ENCODE measurements around the gene SPIRE2.
"Not testable (repeated sequence)": the region's sequence is repeated elsewhere in the genome, so short reads cannot be mapped to it uniquely, and the experiment has no call there.

The SPIRE2 gene

DNA sequence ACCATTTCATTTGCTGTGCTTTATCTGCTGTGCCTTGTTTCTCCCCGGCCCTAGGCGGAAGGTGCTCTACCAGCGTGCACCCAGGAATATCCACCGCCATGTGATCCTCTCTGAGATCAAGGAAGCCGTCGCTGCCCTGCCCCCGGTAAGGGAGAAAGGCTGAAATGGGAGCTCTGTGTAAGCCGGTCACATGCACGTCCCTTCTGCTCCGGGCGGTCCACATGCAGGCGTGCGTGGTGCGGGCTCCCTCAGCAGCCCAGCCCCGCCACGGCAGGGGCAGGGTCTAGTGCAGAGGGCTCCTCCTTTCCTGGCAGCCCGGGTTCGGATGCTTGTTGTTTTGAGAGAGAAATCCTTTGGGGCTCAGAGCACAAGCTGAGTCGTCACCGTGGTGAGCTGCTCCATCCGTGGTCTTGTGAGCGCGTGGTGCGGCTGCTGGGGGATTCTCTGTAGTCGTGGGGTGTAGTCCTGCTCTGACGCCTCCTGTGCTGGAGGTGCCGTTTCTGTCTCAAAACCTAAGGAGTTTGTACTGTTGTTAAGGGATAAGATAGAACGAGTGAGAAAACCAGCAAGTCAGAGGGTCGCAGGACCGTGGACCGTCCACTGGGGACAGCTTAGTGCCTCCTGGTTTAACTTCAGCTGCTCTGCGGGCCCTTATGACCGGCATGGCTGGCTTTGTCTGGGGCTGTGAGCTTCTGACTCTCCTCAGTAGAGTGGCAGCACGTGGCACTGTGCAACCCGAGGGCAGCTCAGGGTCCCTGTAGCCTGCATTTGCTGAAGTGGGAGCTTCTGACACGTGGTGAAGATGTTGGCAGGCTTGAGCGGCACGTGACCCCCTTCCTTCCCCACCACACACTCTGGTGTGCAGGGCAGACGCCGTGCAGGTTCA, 78.1 kb downstream of the SPIRE2 start:
- Mint-ChIP-seq H3K4me3 (no peak overlapping the region), H3K27me3 (no peaks in the 10 kb centered on the region), H3K4me1 (peaks cover 11% of the 10 kb centered on the region), H3K9me3 (no peaks in the 10 kb centered on the region), H3K27ac (peak overlapping the region in 1 of 2 donors; percentile 31)
- ATAC-seq (peak; percentile 27), DNase-seq (no peak)

GRCh38 chr16:89907055-89907814, 79.0 kb downstream of the SPIRE2 start:
- no peaks in the 10 kb centered on the region for H3K9me3 Mint-ChIP-seq
- DNase-seq = no peak
- H3K27me3 Mint-ChIP-seq = no peaks in the 10 kb centered on the region
- ATAC-seq = peak; percentile 37
- H3K4me3 Mint-ChIP-seq = no peak overlapping the region
- peaks cover 11% of the 10 kb centered on the region for H3K4me1 Mint-ChIP-seq
- H3K27ac Mint-ChIP-seq = peak overlapping the region in 1 of 2 donors; percentile 31

- Mint-ChIP-seq H3K27ac (peak overlapping the region in 1 of 2 donors; percentile 54), H3K9me3 (no peaks in the 10 kb centered on the region), H3K27me3 (no peaks in the 10 kb centered on the region), H3K4me3 (no peak overlapping the region), H3K4me1 (peaks cover 11% of the 10 kb centered on the region)
- ATAC-seq = no peak
- no peak for DNase-seq
Observed at GRCh38 chr16:89908236-89908635, 80.0 kb downstream of the SPIRE2 start.

DNA sequence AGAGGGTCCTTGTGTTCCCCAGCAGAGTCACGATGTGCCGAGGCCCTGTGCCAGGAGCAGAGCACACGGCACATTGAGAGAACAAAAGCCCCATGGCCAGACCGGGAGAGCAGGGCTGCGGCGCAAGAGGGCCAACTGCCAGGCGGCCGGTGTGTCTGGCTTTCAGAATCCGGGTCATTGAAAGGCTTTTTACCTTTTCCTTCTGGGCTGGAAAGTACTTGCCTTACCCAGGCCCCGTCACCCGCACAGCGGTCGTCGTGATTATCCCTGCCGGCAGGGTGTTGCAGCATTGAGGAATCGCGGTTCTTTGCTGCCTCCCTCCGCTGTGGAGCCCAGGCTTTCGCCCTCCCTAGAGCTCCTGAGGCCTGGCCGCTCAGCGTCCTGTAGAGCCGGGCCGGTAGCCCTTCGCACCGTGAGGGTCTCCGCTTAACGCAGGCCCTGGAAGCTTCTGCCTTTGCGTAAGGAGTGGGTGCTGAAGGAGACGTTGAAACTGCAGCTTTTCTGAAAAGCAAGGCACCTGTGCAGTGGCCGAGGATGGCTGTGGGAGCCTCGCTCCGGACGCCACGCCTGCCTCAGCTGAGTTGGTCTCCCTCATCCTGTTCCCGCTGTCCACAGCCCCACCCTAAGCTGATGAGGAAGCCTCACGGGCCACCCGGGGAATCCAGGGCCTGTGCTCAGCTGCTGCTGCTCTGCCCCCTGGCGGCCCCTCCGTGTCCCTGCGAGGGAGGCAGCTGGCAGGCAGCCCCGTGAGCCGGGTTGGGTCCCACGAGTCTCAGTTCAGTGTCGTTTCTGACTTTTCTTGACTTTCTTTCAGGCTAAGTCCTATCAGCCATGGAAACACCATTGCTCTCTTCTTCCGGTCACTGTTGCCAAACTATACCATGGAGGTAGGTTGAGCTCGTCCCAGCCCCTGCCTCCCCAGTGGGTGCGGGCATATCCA, 81.8 kb downstream of the SPIRE2 start:
- ATAC-seq = peak; percentile 80
- Mint-ChIP-seq H3K27me3 (no peaks in the 10 kb centered on the region), H3K27ac (peak overlapping the region; percentile 46 to 63), H3K4me3 (no peak overlapping the region), H3K9me3 (no peaks in the 10 kb centered on the region), H3K4me1 (peaks cover 11% of the 10 kb centered on the region)
- peak; percentile 68 for DNase-seq

DNA sequence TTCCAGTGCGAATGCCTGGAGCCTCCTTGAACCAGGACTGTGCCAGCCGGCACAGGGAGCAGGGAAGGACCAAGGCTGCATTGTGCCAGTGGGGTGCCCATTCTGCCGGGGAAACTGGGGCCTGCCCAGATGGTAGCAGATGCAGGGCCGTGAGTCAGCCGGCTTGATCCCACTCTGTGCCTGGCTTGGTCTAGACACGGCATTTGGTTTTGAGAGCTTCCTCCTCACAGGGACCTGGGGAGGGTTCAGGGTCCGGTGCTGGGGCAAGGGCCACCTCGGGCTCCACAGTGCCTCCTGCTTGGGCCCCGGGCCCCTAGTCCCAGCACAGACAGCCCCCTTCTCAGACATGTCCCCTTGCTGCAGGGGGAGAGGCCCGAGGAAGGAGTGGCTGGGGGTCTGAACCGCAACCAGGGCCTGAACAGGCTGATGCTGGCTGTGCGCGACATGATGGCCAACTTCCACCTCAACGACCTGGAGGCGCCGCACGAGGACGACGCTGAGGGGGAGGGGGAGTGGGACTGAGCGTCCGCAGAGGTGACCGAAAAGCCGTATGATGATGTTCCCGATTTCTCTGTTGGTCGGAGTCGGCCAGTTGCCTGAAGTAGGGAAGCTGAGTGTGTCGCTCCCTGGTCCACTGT, 82.6 kb downstream of the SPIRE2 start:
- peak overlapping the region in 1 of 2 donors; percentile 19 for H3K27ac Mint-ChIP-seq
- ATAC-seq = no peak
- no peak for DNase-seq
- H3K27me3 Mint-ChIP-seq = no peaks in the 10 kb centered on the region
- H3K9me3 Mint-ChIP-seq = no peaks in the 10 kb centered on the region
- no peak overlapping the region for H3K4me3 Mint-ChIP-seq
- H3K4me1 Mint-ChIP-seq = peaks cover 11% of the 10 kb centered on the region

DNA sequence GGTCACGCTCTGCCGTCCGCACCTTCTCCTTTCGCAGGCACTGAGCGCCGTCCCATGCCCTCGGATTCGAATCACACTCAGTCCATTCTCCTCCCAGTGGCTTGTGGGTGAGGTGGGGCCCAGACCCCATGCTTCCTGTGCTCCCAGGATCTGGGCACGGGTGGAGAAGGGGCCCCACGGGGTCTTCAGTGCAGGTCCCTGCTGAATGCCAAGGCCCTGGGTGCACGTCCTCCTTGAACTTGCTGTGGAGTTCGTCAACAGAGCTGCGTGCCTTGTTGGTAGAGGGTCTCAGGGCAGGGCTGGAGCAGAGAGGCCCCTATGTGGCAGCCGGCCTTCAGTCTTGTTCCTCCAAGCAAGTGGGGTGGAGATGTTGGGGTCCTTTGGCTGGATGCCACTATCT, 83.1 kb downstream of the SPIRE2 start:
- ATAC-seq = no peak

GRCh38 chr16:89912143-89912542, 83.9 kb downstream of the SPIRE2 start:
- Mint-ChIP-seq H3K4me3 (no peak overlapping the region), H3K4me1 (peaks cover 11% of the 10 kb centered on the region)

More for the DNA sequence above, 83.1 kb downstream of the SPIRE2 start:
- H3K4me1 Mint-ChIP-seq = peaks cover 11% of the 10 kb centered on the region
- H3K4me3 Mint-ChIP-seq = no peak overlapping the region
- H3K27ac Mint-ChIP-seq = peak overlapping the region in 1 of 2 donors; percentile 93
- H3K27me3 Mint-ChIP-seq = no peaks in the 10 kb centered on the region
- H3K9me3 Mint-ChIP-seq = no peaks in the 10 kb centered on the region
- no peak for DNase-seq

DNA sequence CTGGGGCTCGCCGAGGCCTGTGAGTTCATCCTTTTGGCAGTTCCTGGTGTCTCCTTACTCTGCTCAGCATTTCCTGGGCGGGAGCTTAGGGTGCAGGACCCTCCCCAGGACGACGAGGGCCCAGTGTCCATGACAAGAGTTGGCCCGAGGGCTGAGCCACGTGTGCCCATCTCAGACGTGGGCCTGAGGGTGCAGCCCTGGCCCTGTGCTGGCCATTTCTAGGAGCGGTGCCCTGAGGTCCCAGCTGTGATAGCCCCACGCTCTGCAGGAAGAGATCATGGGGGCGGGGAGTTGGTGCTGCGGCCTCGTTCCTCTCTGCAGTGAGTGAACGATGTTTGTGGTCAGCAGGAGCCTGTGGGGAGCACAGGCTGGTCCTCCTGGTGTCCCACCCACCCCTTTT, 84.4 kb downstream of the SPIRE2 start:
- ATAC-seq (no peak), DNase-seq (no peak)
- H3K27me3 Mint-ChIP-seq = peaks cover 1% of the 10 kb centered on the region

More at GRCh38 chr16:89912143-89912542, 83.9 kb downstream of the SPIRE2 start:
- Mint-ChIP-seq H3K9me3 (no peaks in the 10 kb centered on the region), H3K27me3 (no peaks in the 10 kb centered on the region), H3K27ac (no peak overlapping the region)
- no peak for ATAC-seq
- DNase-seq = no peak

DNA sequence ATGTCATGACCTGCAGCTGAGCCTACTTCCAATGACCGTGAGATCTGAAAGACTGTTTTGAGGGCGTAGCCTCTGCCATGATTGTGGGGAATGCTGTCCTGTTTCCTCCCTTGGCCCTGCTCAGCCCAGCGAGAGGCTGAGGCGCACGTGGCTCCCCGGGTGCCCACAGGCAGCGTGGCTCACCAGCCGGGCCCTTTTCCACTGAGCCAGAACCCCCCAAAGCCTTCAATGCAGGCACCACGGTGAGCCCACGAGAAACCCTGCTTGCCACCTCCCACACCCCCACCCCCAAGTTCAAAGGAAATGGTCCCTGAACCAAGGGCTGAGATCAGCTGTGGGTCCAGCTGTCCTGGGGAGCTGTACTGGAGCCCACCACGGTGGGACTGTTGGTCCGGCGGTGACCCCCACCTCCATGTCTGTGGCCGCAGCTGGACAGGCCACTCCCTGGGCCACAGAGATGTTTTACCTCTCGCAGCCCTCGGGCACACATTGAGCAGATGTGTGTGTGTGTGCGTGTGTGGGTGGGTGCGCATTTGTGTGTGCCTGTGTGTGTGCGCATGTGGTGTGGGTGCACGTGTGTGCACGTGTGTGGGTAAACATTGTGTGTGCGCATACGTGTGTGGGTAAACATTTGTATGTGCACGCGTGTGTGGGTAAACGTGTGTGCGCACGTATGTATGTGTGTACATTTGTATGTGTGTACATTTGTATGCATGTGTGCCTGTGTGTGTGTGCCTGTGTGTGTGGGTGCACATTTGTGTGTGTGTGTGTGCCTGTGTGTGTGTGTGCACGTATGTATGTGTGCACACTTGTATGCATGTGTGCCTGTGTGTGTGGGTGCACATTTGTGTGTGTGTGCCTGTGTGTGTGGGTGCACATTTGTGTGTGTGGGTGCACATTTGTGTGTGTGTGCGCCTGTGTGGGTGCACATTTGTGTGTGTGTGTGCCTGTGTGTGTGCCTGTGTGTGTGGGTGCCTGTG, 85.4 kb downstream of the SPIRE2 start:
- H3K27me3 Mint-ChIP-seq = peaks cover 12% of the 10 kb centered on the region
- ATAC-seq (no peak), DNase-seq (no peak)
- no peak overlapping the region for H3K4me3 Mint-ChIP-seq
- no peaks in the 10 kb centered on the region for H3K9me3 Mint-ChIP-seq
- peaks cover 26% of the 10 kb centered on the region for H3K4me1 Mint-ChIP-seq
- peak overlapping the region in 1 of 2 donors; percentile 71 for H3K27ac Mint-ChIP-seq

More for the DNA sequence above, 84.4 kb downstream of the SPIRE2 start:
- H3K9me3 Mint-ChIP-seq = no peaks in the 10 kb centered on the region
- peaks cover 15% of the 10 kb centered on the region for H3K4me1 Mint-ChIP-seq
- H3K4me3 Mint-ChIP-seq = no peak overlapping the region
- no peak overlapping the region for H3K27ac Mint-ChIP-seq

DNA sequence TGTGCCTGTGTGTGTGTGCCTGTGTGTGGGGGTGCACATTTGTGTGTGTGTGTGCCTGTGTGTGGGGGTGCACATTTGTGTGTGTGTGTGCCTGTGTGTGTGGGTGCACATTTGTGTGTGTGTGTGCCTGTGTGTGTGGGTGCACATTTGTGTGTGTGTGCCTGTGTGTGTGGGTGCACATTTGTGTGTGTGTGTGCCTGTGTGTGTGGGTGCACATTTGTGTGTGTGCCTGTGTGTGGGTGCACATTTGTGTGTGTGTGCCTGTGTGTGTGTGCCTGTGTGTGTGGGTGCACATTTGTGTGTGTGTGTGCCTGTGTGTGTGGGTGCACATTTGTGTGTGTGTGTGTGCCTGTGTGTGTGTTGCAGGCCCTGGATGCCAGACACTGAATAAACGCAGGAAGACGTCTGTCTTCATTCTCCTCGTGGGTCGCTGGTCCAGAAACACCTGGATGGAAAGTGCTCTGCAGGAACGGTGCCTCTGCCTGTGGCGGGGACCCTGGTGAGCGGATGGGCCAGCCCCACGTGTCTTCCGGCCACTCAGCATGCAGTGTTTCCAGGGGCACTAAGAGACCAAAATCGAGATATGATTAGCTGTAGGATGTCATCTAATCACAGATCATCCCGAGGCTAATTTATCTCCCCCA, 86.5 kb downstream of the SPIRE2 start:
- H3K4me3 Mint-ChIP-seq, DNase-seq, ATAC-seq, H3K9me3 Mint-ChIP-seq, H3K27ac Mint-ChIP-seq: not testable (repeated sequence)
- Mint-ChIP-seq H3K27me3 (peaks cover 22% of the 10 kb centered on the region), H3K4me1 (peaks cover 34% of the 10 kb centered on the region)

DNA sequence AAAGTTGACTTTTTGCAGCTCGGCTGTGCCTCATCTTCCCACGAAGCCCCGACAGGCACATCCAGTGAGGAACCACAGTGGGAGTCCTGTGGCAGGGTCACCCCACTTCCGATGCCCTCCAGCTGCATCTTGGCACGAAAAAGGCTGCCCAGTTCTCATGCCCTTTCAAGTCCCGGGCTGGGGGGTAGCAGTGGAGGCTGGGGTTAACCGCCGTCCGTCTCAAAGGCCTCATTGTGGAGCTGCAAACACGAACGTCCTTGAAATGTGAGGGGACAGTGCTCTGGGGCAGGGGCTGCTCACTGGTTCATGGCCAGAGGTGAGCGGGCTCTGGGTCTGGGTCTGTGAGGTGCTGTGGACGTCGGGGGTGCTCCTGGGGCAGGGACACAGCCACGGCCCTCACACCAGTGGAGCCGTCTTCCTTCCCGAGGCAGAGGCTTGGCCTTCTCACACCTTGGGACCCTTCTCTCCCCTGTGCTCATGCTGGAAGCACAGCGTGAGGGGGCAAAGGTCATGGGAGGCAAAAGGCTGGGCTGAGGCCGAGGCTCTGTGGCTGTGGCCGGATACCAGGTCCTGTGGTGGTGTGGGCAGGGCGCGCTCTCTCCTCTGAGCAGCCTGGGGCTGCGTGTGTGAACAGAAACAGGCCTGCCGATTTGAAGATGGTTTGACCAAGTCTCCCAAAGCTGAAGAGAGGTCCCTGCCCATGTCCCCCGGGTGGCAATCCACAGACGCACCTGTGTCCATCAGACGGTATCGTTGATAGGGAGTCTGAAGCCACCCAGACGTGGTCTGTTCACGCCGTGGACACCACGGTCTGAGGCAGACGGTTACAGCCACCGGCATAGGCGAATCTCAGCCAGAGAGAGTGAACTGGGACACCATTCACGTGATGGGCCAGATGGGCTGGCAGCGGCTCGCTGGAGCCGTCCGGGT, 87.3 kb downstream of the SPIRE2 start:
- Mint-ChIP-seq H3K27me3 (peaks cover 30% of the 10 kb centered on the region), H3K27ac (no peak overlapping the region), H3K4me3 (no peak overlapping the region), H3K4me1 (peaks cover 34% of the 10 kb centered on the region), H3K9me3 (no peaks in the 10 kb centered on the region)
- DNase-seq = no peak
- no peak for ATAC-seq

DNA sequence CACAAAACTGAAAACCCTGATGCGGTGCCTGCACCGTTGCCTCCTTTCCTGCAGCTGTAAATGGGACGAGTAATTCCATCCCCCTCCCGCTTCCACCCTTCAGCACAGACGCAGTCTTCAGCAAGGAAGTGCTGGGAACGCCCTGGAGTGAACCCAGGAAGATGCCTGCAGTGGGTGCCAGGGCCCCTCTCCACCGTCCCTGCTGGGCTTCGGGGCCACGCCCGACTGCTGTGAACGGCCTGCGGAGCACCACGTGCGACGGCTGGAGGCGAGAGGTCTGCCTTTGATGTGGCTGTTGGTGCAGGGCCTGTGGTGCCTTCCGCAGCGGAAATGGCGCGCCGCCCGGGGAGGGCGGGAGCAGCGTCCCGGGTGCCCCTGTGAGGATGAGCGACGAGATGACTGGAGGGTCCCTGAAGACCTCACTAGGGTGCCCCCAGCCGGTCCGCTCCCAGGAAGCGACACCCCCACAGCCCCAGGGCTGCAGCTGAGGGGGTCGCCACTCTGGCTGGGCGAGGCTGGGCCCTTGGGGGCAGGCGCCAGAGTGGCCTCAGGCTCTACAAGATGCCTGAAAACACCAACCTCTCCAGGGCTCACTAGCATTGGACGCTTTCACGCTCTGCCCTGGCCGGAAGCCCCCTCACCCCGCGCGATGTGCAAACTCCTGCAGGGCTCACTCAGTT, 89.6 kb downstream of the SPIRE2 start:
- ATAC-seq (peak; percentile 87), DNase-seq (peak; percentile 80 to 87)
- Mint-ChIP-seq H3K4me3 (peak overlapping the region; percentile 80 to 85), H3K9me3 (no peaks in the 10 kb centered on the region), H3K27ac (peak overlapping the region in 1 of 2 donors; percentile 57), H3K27me3 (peaks cover 54% of the 10 kb centered on the region), H3K4me1 (peaks cover 57% of the 10 kb centered on the region)
